K562 (cell line): ENCODE measurements around the gene IKBKE. TPM values are rescaled to one million over a fixed set of nuclear protein-coding genes. Genes with fewer than 3 reads are reported as not detected.

ENCODE experiments used
- ATAC-seq: fragments of 200-7000 bp; cut with Tn5 transposase; 3 replicates; pipeline ENCODE4 v1.9.1; 2020; ENCODE audit warnings: moderate library complexity
- BruUV-seq: library from RNA; stranded (reverse); fragments of 400-500 nt; replicated peaks from 2 replicates; lab custom pipeline; 2021; lab: Mats Ljungman, UMichigan
- CTCF ChIA-PET: fragments of 300-600 bp; formaldehyde crosslinking; extraction: SDS; loops from one replicate; lab custom pipeline; 2021; ENCODE audit warnings: low intra/inter-chr PET ratio; lab: Yijun Ruan, JAX
- POLR2A ChIA-PET: fragments of 300-600, 350-650 bp; sonication (Branson Sonifier 250); formaldehyde crosslinking; extraction: SDS; loops from one replicate; lab custom pipeline; 2021; ENCODE audit warnings: antibody characterized with exemption, inconsistent platforms; lab: Yijun Ruan, JAX
- DNase-seq, 4 experiments: peaks; one replicate each; pipeline versions ENCODE4 v3.0.0 to v3.0.0-alpha.2; 2011 to 2018; ENCODE audit warnings: low spot score in 3 of 4, mixed read lengths in 3 of 4; ENCODE audit errors: extremely low read depth in 1 of 4
- FAIRE-seq: peaks from 2 replicates; lab custom pipeline; 2011; peaks lifted over from hg19 to GRCh38; lab: Jason Lieb, UNC
- H2AFZ ChIP-seq: 2 replicates; pipeline ENCODE4 v1.6.0; 2011; ENCODE audit warnings: low read depth, low read length, control low read depth, inconsistent platforms
- H3K27ac ChIP-seq: fragments of 200-600 bp; 3 replicates; pipeline ENCODE4 v1.8.0; 2011; ENCODE audit warnings: low read depth, mild to moderate bottlenecking, control low read depth, inconsistent platforms, low read length, moderate library complexity, mixed read lengths; ENCODE audit errors: extremely low read depth
- H3K27me3 ChIP-seq, 2 experiments: fragments of 300-600 bp in 1 of 2; 2 replicates in 1 of 2; 3 replicates in 1 of 2; pipeline versions ENCODE4 v1.6.0 to v1.8.0; 2011; ENCODE audit warnings: inconsistent platforms in 2 of 2, low read length in 2 of 2, mild to moderate bottlenecking in 1 of 2, mixed read lengths in 1 of 2, moderate library complexity in 1 of 2; ENCODE audit not compliant: control insufficient read depth in 2 of 2, insufficient read depth in 2 of 2
- H3K36me3 ChIP-seq: fragments of 300-600 bp; 3 replicates; pipeline ENCODE4 v1.8.0; 2011; ENCODE audit warnings: mild to moderate bottlenecking, low read length, inconsistent platforms; ENCODE audit not compliant: control insufficient read depth, insufficient read depth
- H3K4me1 ChIP-seq, 2 experiments: fragments of 200-600 bp in 1 of 2; replicated peaks in 1 of 2; 2 replicates in 1 of 2; 3 replicates in 1 of 2; pipeline versions ENCODE4 v1.5.1 to v1.8.0; 2011; ENCODE audit warnings: inconsistent platforms in 2 of 2, low read length in 2 of 2, mild to moderate bottlenecking in 1 of 2, mixed read lengths in 1 of 2, moderate library complexity in 1 of 2; ENCODE audit not compliant: control insufficient read depth in 2 of 2, insufficient read depth in 2 of 2
- H3K4me2 ChIP-seq: 2 replicates; pipeline ENCODE4 v1.6.1; 2011; ENCODE audit warnings: low read length, control low read depth, inconsistent platforms, mixed read lengths; ENCODE audit not compliant: insufficient read depth
- H3K4me3 ChIP-seq: fragments of 200-600 bp; sonication (generic), shearing (Covaris generic); 2 replicates; pipeline ENCODE4 v1.5.1; 2016; ENCODE audit warnings: control low read depth, inconsistent platforms
- H3K79me2 ChIP-seq: fragments of 200-600 bp; 3 replicates; pipeline ENCODE4 v1.8.0; 2011; ENCODE audit warnings: low read length, inconsistent platforms; ENCODE audit not compliant: control insufficient read depth, insufficient read depth
- H3K9ac ChIP-seq, 2 experiments: 2 replicates each; pipeline versions ENCODE4 v1.6.0 to v1.6.1; 2011; ENCODE audit warnings: low read depth in 2 of 2, low read length in 2 of 2, control low read depth in 1 of 2, inconsistent platforms in 1 of 2, mild to moderate bottlenecking in 1 of 2, mixed read lengths in 1 of 2; ENCODE audit not compliant: insufficient read depth in 1 of 2
- H3K9me1 ChIP-seq: one replicate; pipeline ENCODE4 v1.6.0; 2011; ENCODE audit warnings: inconsistent platforms, mild to moderate bottlenecking, low read length, moderate library complexity; ENCODE audit not compliant: control insufficient read depth, insufficient read depth
- H3K9me3 ChIP-seq: replicated peaks from 2 replicates; pipeline ENCODE4 v1.5.1; 2011; ENCODE audit warnings: low read depth, low read length, inconsistent platforms; ENCODE audit not compliant: control insufficient read depth, insufficient read depth
- H4K20me1 ChIP-seq: replicated peaks from 2 replicates; pipeline ENCODE4 v1.6.1; 2011; ENCODE audit warnings: low read length, inconsistent platforms, mixed read lengths; ENCODE audit not compliant: control insufficient read depth, insufficient read depth
- FOSL1 ChIP-seq: fragments of 200-800 bp; sonication (Bioruptor generic); conservative IDR thresholded peaks from 2 replicates; pipeline ENCODE4 v1.6.1; 2016; ENCODE audit warnings: missing genetic modification characterization, missing compliant biosample characterization
- HDAC1 ChIP-seq, 2 experiments: fragments of 450-650 bp; IDR thresholded peaks; 2 replicates each; pipeline ENCODE4 v1.6.1; 2016 to 2017; ENCODE audit warnings: inconsistent platforms in 1 of 2, mild to moderate bottlenecking in 1 of 2, moderate library complexity in 1 of 2
- MAFK ChIP-seq: IDR thresholded peaks from 2 replicates; pipeline ENCODE4 v1.6.1; 2011; ENCODE audit warnings: low read length, improper control_type of control experiment
- NFE2 ChIP-seq: IDR thresholded peaks from 2 replicates; pipeline ENCODE4 v1.6.1; 2014; ENCODE audit warnings: antibody characterized with exemption, low read depth
- TGIF2 ChIP-seq: sonication (generic); formaldehyde crosslinking; IDR thresholded peaks from 2 replicates; pipeline ENCODE4 v1.8.1; 2022; ENCODE audit warnings: mild to moderate bottlenecking, missing genetic modification reagents, moderate library complexity
- ZNF174 ChIP-seq: fragments of 250-450 bp; sonication (Bioruptor Pico); IDR thresholded peaks from 2 replicates; pipeline ENCODE4 v1.4.0; 2020; ENCODE audit warnings: mild to moderate bottlenecking
- ZNF316 ChIP-seq: fragments of 450-650 bp; IDR thresholded peaks from 2 replicates; pipeline ENCODE4 v1.6.1; 2016
- WGBS: fragments of 100-300 bp; shearing (Covaris generic); methylation state at CpG from one replicate; pipeline ENCODE4 v1.1.6; 2016; ENCODE audit warnings: low coverage, mixed read lengths; ENCODE audit not compliant: insufficient coverage; ENCODE audit errors: missing lambda C conversion rate; 5-methylcytosine and 5-hydroxymethylcytosine counted together
- in situ Hi-C: fragments of 300-500 bp; cut with MboI; formaldehyde crosslinking; loops from 4 replicates; pipeline ENCODE4 v1.15.0; 2018; ENCODE audit warnings: inconsistent platforms, mixed read lengths
- intact Hi-C: fragments of 100-400 bp; cut with micrococcal nuclease; formaldehyde crosslinking; loops from 2 replicates; pipeline ENCODE4 v1.14.2; 2022
- polyA plus RNA-seq, 8 experiments: library from polyadenylated mRNA; depleted of rRNA in 4 of 8; stranded (reverse) in 5 of 8; unstranded in 3 of 8; fragments of >200 nt; fragmentation: Nextera tagmentation in 2 of 8; fragmentation: Illumina TruSeq in 1 of 8; extraction: Ambion mirVana in 2 of 8; extraction: Trizol in 1 of 8; gene quantifications; 2 replicates each; pipeline versions ENCODE4 v1.2.1 to v1.2.3, GENCODE V29; 2011 to 2014; ENCODE audit warnings: inconsistent platforms in 1 of 8, missing spikeins in 1 of 8
- total RNA-seq, 7 experiments: library from RNA; depleted of rRNA in 6 of 7; stranded (reverse); fragments of >200 nt in 6 of 7; fragmentation: Illumina TruSeq in 2 of 7; extraction: Trizol in 2 of 7; gene quantifications; 2 replicates each; pipeline versions ENCODE4 v1.2.1 to v1.2.3, GENCODE V29; 2011 to 2021; ENCODE audit warnings: low replicate concordance in 1 of 7
- TF ChIP-seq, protein P1 (sequence below): fragments of 250-450 bp; sonication (Bioruptor Pico); IDR thresholded peaks from 2 replicates; pipeline ENCODE4 v1.9.0; 2021; ENCODE audit warnings: mild to moderate bottlenecking, inconsistent platforms
- TF ChIP-seq, protein P2 (sequence below): fragments of 450-650 bp; formaldehyde crosslinking; IDR thresholded peaks from 2 replicates; pipeline ENCODE4 v1.4.0; 2022; ENCODE audit warnings: missing genetic modification characterization

IKBKE gene
- total and polyA plus RNA-seq, 9 of the 15 experiments (the other 6 are each of a cell fraction or from before 2014, with no cell fraction given) = 2.3 to 9.0 (median 4.8) TPM

DNA sequence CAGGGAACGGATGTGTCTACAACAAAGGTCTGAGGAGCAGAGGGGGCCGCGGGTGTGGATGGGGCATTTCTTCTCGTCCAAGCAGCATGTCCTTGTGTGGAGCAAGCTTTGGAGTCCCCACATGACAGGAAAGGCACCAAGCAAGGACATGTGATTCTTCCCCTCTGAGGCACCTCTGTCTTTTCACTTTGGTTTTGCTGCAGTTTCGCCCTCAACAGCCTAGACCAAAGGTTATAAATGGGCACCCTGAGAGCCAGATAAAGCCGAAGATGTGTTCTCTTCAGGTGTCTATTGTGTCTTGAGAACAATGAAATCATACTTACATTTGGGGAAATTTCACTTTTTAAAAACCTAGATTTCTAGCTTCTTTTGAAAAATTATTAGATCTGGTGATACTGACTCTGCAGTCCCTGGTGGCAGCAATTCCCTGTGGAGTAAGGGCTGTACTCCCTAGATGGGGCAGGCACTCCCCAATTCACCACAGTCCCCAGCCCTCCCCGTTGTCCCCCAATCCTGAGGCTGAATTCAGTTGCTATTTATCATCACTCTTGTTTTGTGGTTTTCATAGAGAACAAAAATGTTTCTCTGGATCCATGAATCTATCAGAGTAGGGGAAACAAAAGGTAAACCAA lies 28.8 kb upstream of the IKBKE start (continued):
- TF ChIP-seq, protein P1, sequence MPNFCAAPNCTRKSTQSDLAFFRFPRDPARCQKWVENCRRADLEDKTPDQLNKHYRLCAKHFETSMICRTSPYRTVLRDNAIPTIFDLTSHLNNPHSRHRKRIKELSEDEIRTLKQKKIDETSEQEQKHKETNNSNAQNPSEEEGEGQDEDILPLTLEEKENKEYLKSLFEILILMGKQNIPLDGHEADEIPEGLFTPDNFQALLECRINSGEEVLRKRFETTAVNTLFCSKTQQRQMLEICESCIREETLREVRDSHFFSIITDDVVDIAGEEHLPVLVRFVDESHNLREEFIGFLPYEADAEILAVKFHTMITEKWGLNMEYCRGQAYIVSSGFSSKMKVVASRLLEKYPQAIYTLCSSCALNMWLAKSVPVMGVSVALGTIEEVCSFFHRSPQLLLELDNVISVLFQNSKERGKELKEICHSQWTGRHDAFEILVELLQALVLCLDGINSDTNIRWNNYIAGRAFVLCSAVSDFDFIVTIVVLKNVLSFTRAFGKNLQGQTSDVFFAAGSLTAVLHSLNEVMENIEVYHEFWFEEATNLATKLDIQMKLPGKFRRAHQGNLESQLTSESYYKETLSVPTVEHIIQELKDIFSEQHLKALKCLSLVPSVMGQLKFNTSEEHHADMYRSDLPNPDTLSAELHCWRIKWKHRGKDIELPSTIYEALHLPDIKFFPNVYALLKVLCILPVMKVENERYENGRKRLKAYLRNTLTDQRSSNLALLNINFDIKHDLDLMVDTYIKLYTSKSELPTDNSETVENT (CRISPR knock-in tag) = no peak
- TF ChIP-seq, all 486 proteins: peak for 0

DNA sequence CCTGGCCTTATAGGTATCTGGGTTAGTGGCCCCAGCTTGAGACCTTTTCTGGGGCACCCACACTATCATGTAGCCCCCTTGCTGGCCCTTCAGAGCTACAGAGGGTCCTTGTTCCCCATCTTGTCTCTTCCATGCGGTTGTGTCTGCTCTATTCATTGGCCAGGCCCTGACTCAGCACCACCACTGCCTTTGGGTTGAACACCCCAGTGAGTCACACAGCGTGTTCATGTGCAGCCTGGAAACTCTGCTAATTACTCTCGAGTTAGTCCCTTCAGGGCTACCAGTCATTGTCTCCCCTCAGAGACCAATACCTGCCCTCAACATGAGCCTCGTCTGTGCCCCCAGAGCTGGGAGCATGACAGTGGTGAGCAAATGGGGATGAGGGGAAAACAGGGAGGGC lies 28.2 kb upstream of the IKBKE start:
- H3K27ac ChIP-seq = no peak overlapping the region
- ATAC-seq = no peak
- no peaks in the 10 kb centered on the region for H3K79me2 ChIP-seq
- no TSS peak for BruUV-seq
- WGBS = 44% methylated on average over 4 of the region's 4 CpGs
- no peak overlapping the region for H3K4me3 ChIP-seq
- peak; percentile 78 for FAIRE-seq
- H2AFZ ChIP-seq = no peak overlapping the region
- ChIA-PET POLR2A (interaction anchor here (2.1 kb wide), 1 partner anchor 9 kb away, joined by 8 read pairs; no protein-coding TSS in a partner anchor), CTCF (no interaction called here)
- H3K27me3 ChIP-seq = no peaks in the 10 kb centered on the region
- 0 out of 2 replicates have a peak, but pooled peaks cover 3% of the 10 kb centered on the region for H4K20me1 ChIP-seq
- peaks cover 30% of the 10 kb centered on the region; the same call in 2 of the 3 replicates for H3K36me3 ChIP-seq
- in situ Hi-C loops (no loop called here), intact Hi-C loops (no loop called here)
- H3K9me1 ChIP-seq = no peaks in the 10 kb centered on the region
- no peak overlapping the region for H3K9ac ChIP-seq
- peaks cover 5 to 17% of the 10 kb centered on the region in 2 experiments; a peak in 4 of 5 replicates for H3K4me1 ChIP-seq
- peak in 2 of 4 experiments; percentile 40 to 43 for DNase-seq
- no peak overlapping the region for H3K4me2 ChIP-seq
- no peaks in the 10 kb centered on the region for H3K9me3 ChIP-seq
- TF ChIP-seq MAFK (0 out of 2 replicates have a peak, but pooled peaks have one; percentile 4), FOSL1 (peak; percentile 78), NFE2 (0 out of 2 replicates have a peak, but pooled peaks have one; percentile 19), HDAC1 (IDR thresholded peaks at IDR 0.05) (no peak), ZNF316 (peak; percentile 22; the same call in 1 of the 2 replicates), ZNF174 (no peak), TGIF2 (0 out of 2 replicates have a peak, but pooled peaks have one; percentile 46)
- TF ChIP-seq, protein P2, sequence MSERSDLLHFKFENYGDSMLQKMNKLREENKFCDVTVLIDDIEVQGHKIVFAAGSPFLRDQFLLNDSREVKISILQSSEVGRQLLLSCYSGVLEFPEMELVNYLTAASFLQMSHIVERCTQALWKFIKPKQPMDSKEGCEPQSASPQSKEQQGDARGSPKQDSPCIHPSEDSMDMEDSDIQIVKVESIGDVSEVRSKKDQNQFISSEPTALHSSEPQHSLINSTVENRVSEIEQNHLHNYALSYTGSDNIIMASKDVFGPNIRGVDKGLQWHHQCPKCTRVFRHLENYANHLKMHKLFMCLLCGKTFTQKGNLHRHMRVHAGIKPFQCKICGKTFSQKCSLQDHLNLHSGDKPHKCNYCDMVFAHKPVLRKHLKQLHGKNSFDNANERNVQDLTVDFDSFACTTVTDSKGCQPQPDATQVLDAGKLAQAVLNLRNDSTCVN = no peak
